Endothelial cell (in vitro differentiated cells): Measurements from ENCODE around the gene PXN. TPM values are rescaled to one million over a fixed set of nuclear protein-coding genes. Genes with fewer than 3 reads are reported as not detected.

Experiments used
- DNase-seq: peaks from one replicate; pipeline ENCODE4 v3.0.0; 2021; ENCODE audit warnings: low spot score
- H3K27ac Mint-ChIP-seq: one replicate; pipeline ENCODE4 v1.8.0; 2021; ENCODE audit warnings: mixed read lengths, inconsistent platforms; ENCODE audit not compliant: unreplicated experiment
- H3K27me3 Mint-ChIP-seq: one replicate; pipeline ENCODE4 v1.8.0; 2021; ENCODE audit warnings: mild to moderate bottlenecking, moderate library complexity, mixed read lengths, inconsistent platforms; ENCODE audit not compliant: unreplicated experiment
- H3K36me3 Mint-ChIP-seq: one replicate; pipeline ENCODE4 v1.8.0; 2021; ENCODE audit warnings: mild to moderate bottlenecking, low read depth, mixed read lengths, inconsistent platforms; ENCODE audit not compliant: unreplicated experiment
- H3K4me1 Mint-ChIP-seq: one replicate; pipeline ENCODE4 v1.8.0; 2021; ENCODE audit warnings: mild to moderate bottlenecking, mixed read lengths, inconsistent platforms; ENCODE audit not compliant: unreplicated experiment
- H3K4me3 Mint-ChIP-seq: one replicate; pipeline ENCODE4 v1.8.0; 2021; ENCODE audit warnings: mild to moderate bottlenecking, mixed read lengths, inconsistent platforms; ENCODE audit not compliant: unreplicated experiment
- H3K9me3 Mint-ChIP-seq: one replicate; pipeline ENCODE4 v1.8.0; 2021; ENCODE audit warnings: mixed read lengths, inconsistent platforms; ENCODE audit not compliant: unreplicated experiment
- total RNA-seq: library from RNA; stranded (reverse); fragmentation: NEBNext Ultra II Directional; extraction: Animal tissue kit (Norgen Biotek cat#: 25700); gene quantifications from one replicate; pipeline ENCODE4 v1.2.1, GENCODE V29; 2021; ENCODE audit not compliant: unreplicated experiment
- TF ChIP-seq, protein P1 (sequence below): fragments of 200-600 bp; sonication (generic); IDR thresholded peaks from one replicate; pipeline ENCODE4 v1.5.0; 2021; ENCODE audit warnings: antibody characterized with exemption; ENCODE audit not compliant: unreplicated experiment

The PXN gene
- total RNA-seq, 1 donor from 2014 or later: 227 TPM

DNA sequence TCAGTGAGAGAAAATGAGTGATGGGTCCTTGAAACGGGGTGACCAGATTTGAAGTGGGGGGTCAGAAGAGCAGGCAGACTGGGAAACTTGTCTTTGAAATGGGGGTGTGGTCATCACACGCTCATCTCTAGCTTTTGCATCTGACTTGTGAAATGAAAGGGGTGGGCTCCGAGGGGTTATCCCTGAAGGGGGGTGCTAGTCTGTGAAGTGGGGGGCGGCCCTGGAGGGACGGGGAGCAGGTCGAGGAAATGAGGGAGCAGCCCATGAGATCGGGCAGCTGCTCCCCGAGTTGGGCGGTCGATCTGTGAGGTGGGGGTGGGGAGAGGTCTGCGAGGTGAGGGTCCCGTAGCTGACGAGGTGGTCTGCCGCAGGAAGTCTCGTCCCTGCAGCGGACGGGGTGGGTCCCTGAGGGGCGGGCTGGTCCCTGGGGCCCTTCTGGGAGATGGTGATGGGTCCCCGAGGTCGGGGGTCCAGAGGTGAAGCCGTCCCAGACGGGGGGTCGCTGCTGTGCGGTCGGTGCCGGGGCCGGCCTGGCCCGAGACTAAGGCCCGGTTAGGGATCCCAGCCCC lies 542 bp downstream of the PXN start:
- peaks cover 9% of the 10 kb centered on the region for H3K36me3 Mint-ChIP-seq
- peak overlapping the region; percentile 94 for H3K27ac Mint-ChIP-seq
- H3K9me3 Mint-ChIP-seq: no peaks in the 10 kb centered on the region
- peak overlapping the region; percentile 100 for H3K4me3 Mint-ChIP-seq
- TF ChIP-seq, protein P1, sequence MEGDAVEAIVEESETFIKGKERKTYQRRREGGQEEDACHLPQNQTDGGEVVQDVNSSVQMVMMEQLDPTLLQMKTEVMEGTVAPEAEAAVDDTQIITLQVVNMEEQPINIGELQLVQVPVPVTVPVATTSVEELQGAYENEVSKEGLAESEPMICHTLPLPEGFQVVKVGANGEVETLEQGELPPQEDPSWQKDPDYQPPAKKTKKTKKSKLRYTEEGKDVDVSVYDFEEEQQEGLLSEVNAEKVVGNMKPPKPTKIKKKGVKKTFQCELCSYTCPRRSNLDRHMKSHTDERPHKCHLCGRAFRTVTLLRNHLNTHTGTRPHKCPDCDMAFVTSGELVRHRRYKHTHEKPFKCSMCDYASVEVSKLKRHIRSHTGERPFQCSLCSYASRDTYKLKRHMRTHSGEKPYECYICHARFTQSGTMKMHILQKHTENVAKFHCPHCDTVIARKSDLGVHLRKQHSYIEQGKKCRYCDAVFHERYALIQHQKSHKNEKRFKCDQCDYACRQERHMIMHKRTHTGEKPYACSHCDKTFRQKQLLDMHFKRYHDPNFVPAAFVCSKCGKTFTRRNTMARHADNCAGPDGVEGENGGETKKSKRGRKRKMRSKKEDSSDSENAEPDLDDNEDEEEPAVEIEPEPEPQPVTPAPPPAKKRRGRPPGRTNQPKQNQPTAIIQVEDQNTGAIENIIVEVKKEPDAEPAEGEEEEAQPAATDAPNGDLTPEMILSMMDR: no peak
- peaks cover 69% of the 10 kb centered on the region for H3K4me1 Mint-ChIP-seq
- H3K27me3 Mint-ChIP-seq: peaks cover 9% of the 10 kb centered on the region
- no peak for DNase-seq

DNA sequence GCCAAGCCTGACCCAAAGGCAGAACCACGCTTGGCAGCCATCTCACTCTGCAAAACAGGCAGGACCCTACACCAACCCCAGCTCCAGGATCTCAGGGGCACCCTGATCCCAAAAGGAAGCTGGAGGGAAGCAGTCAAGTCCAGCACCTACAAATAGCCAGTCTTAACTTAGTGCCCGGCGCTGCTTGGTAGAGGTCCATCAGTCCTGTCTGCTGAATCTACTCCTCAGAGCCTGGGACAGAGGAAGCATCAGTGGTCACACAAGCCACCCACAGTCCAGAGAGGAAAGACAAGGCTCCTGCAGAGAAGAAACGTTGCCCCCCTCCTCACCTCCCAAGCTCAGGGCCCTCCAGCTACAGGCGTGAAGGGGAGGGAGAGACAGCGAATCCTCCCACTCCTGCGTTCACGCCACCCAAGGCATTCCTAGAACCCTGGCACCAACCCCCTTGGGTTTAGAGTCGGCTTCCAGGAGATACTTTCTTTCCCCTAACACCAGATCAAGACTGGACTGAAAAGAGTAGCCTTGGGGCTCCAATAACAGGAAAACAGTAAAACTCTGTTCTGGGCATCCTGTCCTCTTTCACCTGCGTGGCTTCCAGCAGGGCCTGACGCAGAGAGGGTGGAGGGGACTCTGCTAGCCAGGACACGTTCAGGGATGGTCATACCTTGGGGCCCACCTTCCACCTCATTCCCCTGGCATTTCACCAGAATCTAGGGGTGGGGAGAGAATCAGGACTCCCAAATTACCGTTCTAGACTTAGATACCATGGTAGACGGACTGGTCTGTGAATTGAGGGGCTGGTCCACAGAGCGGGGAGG lies 1.2 kb downstream of the PXN start:
- peaks cover 9% of the 10 kb centered on the region for H3K27me3 Mint-ChIP-seq
- H3K9me3 Mint-ChIP-seq: no peaks in the 10 kb centered on the region
- TF ChIP-seq, protein P1: no peak
- H3K36me3 Mint-ChIP-seq: peaks cover 9% of the 10 kb centered on the region
- H3K4me1 Mint-ChIP-seq: peaks cover 75% of the 10 kb centered on the region
- no peak for DNase-seq
- peak overlapping the region; percentile 100 for H3K4me3 Mint-ChIP-seq
- peak overlapping the region; percentile 94 for H3K27ac Mint-ChIP-seq

DNA sequence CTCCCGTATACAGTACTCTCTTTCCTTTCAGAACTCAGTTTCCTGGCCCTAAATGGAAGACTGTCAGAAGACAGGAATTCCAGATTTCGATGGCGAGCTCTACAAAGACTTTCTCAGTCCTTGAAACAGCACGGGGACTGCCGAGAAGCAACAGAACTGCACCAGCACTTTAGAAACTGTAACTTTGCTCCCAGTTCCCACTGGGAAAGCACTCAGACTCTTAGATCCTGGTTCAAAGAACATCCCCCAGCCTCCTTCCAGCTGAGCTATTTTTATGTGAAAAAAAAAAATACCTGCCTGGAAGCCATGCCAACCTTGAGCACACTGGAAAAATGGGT lies 1.8 kb downstream of the PXN start:
- Mint-ChIP-seq H3K27me3 (peaks cover 9% of the 10 kb centered on the region), H3K4me3 (peak overlapping the region; percentile 100), H3K27ac (peak overlapping the region; percentile 68), H3K36me3 (peaks cover 9% of the 10 kb centered on the region), H3K9me3 (no peaks in the 10 kb centered on the region), H3K4me1 (peaks cover 76% of the 10 kb centered on the region)
- no peak for DNase-seq
- TF ChIP-seq, protein P1: no peak

DNA sequence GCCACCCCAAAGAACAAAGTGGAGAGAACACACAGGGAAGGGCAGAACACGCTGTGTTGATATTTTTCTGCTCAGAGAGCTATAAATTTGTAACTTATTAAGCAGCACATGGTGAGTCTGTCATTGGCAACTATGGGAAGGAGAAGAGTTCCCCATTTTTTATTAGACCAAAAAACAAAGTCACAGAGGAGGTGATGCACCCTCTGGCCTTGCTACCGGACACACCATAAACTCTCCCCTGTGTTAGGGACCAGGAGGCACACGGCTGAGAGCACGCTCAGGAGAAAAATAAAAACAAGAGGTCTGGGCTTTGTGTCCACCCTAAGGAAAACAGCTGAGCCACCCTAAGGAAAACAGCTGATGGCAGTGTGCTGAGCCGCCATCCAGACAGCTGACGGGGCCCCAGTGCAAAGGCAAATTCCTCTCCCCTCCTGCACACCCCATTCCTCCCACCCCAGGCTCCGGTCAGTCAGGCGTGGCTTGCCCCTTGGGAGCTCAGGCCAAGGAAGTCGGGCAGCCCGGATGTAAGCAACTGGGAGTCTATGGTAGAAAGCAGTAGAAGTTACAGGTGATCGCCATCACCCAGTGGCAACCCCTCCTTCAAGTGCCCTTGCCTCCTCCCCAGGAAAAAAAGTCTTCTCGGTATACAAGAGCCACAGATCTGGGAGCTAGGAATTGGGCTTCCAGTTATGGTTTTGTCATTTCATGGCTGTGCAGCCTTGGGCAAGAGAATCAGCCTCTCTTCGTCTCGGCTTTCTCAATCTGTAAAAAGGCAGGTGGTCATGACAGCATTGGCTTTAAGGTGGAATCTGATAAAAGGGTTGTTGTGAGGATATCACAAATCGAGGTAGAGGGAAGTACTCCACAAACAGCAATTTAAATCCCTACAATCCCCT lies 2.4 kb downstream of the PXN start:
- peaks cover 9% of the 10 kb centered on the region for H3K36me3 Mint-ChIP-seq
- H3K4me1 Mint-ChIP-seq: peaks cover 76% of the 10 kb centered on the region
- H3K27me3 Mint-ChIP-seq: peaks cover 9% of the 10 kb centered on the region
- H3K4me3 Mint-ChIP-seq: peak overlapping the region; percentile 100
- DNase-seq: no peak
- peak overlapping the region; percentile 68 for H3K27ac Mint-ChIP-seq
- TF ChIP-seq, protein P1: no peak
- no peaks in the 10 kb centered on the region for H3K9me3 Mint-ChIP-seq
